ENCODE results near the gene ACTL9.

Gene ACTL9

DNA sequence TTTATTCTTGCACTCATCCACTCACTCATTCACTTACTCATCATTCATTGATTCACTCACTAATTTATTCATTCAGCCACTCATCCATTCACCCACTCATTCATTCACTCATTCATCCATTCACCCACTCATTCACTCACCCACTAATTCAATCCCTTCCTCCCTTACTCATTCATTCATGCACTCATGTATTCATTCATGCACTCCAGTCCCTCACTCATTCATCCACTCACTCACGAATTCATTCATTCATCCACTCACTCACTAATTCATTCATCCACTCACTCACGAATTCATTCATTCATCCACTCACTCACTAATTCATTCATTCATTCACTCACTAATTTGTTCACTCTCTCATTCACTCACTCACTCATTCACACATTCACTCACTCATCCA is 16.1 kb downstream of the ACTL9 start:
- TF ChIP-seq SPI1 (IDR thresholded peaks at IDR 0.05; ENCODE audit: borderline replicate concordance, low read depth), result no peak
- TF ChIP-seq, protein P1, sequence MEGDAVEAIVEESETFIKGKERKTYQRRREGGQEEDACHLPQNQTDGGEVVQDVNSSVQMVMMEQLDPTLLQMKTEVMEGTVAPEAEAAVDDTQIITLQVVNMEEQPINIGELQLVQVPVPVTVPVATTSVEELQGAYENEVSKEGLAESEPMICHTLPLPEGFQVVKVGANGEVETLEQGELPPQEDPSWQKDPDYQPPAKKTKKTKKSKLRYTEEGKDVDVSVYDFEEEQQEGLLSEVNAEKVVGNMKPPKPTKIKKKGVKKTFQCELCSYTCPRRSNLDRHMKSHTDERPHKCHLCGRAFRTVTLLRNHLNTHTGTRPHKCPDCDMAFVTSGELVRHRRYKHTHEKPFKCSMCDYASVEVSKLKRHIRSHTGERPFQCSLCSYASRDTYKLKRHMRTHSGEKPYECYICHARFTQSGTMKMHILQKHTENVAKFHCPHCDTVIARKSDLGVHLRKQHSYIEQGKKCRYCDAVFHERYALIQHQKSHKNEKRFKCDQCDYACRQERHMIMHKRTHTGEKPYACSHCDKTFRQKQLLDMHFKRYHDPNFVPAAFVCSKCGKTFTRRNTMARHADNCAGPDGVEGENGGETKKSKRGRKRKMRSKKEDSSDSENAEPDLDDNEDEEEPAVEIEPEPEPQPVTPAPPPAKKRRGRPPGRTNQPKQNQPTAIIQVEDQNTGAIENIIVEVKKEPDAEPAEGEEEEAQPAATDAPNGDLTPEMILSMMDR (IDR thresholded peaks at IDR 0.05; ENCODE audit: insufficient read depth, low read length), result no peak
- TF ChIP-seq, protein P2, sequence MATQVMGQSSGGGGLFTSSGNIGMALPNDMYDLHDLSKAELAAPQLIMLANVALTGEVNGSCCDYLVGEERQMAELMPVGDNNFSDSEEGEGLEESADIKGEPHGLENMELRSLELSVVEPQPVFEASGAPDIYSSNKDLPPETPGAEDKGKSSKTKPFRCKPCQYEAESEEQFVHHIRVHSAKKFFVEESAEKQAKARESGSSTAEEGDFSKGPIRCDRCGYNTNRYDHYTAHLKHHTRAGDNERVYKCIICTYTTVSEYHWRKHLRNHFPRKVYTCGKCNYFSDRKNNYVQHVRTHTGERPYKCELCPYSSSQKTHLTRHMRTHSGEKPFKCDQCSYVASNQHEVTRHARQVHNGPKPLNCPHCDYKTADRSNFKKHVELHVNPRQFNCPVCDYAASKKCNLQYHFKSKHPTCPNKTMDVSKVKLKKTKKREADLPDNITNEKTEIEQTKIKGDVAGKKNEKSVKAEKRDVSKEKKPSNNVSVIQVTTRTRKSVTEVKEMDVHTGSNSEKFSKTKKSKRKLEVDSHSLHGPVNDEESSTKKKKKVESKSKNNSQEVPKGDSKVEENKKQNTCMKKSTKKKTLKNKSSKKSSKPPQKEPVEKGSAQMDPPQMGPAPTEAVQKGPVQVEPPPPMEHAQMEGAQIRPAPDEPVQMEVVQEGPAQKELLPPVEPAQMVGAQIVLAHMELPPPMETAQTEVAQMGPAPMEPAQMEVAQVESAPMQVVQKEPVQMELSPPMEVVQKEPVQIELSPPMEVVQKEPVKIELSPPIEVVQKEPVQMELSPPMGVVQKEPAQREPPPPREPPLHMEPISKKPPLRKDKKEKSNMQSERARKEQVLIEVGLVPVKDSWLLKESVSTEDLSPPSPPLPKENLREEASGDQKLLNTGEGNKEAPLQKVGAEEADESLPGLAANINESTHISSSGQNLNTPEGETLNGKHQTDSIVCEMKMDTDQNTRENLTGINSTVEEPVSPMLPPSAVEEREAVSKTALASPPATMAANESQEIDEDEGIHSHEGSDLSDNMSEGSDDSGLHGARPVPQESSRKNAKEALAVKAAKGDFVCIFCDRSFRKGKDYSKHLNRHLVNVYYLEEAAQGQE (IDR thresholded peaks at IDR 0.05; ENCODE audit: insufficient replicate concordance, low read depth), result no peak
- no peak for TF ChIP-seq GABPA (IDR thresholded peaks at IDR 0.05; ENCODE audit: low read depth)
- no peak for TF ChIP-seq POLR2AphosphoS5 (IDR thresholded peaks at IDR 0.05; ENCODE audit: low read depth)
- DNase-seq (ENCODE audit: low read depth in 1 of 2, low spot score in 1 of 2), result no peak
- Histone ChIP-seq H3K27me3 (ENCODE audit: insufficient read depth, poor library complexity, severe bottlenecking) (no peaks in the 10 kb centered on the region), H3K27ac (replicated peaks) (no peak overlapping the region), H3K4me3 (replicated peaks; ENCODE audit: insufficient read depth, low read length) (no peak overlapping the region)

DNA sequence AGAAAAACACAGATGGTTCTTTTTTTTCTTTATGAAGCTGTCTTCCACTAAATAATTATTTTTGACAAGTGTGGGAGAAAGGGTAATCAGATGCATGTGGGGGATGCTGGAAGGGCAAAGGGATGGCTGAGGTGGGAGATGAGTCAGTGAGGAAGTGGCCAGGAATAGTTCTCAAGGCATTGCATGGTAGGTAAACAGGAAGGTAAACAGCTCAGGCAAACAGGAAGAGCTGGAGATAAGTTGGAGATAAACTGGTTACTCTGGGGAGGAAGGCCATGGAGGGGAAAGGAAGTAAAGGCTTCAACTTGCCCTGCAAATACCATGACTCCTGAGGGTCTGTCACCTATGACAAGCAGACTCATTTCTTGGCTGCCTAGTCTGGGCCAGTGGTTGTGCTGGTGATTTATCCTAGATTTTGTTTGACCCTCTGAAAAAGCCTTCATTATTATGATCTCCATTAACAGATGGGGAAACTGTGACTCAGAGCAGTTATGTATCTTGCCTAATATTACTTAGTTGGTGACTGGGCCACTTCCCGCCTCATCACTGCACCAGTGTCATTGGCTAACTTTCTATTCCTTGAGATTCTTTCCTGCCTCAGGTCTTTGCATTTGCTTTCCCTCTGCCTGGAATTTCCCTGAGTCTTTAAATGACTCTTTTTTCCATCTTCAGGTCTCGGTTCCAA is 17.1 kb downstream of the ACTL9 start:
- Histone ChIP-seq H3K27ac (replicated peaks) (no peak overlapping the region), H3K27me3 (ENCODE audit: insufficient read depth, poor library complexity, severe bottlenecking) (no peaks in the 10 kb centered on the region), H3K4me3 (replicated peaks; ENCODE audit: insufficient read depth, low read length) (no peak overlapping the region)
- peak in 1 of 2 experiments; percentile 73 for DNase-seq (ENCODE audit: low read depth in 1 of 2, low spot score in 1 of 2)
- TF ChIP-seq, protein P1 (IDR thresholded peaks at IDR 0.05; ENCODE audit: insufficient read depth, low read length), result no peak
- TF ChIP-seq SPI1 (IDR thresholded peaks at IDR 0.05; ENCODE audit: borderline replicate concordance, low read depth) (no peak), GABPA (IDR thresholded peaks at IDR 0.05; ENCODE audit: low read depth) (no peak), POLR2AphosphoS5 (IDR thresholded peaks at IDR 0.05; ENCODE audit: low read depth) (no peak)
- TF ChIP-seq, protein P2 (IDR thresholded peaks at IDR 0.05; ENCODE audit: insufficient replicate concordance, low read depth), result no peak

DNA sequence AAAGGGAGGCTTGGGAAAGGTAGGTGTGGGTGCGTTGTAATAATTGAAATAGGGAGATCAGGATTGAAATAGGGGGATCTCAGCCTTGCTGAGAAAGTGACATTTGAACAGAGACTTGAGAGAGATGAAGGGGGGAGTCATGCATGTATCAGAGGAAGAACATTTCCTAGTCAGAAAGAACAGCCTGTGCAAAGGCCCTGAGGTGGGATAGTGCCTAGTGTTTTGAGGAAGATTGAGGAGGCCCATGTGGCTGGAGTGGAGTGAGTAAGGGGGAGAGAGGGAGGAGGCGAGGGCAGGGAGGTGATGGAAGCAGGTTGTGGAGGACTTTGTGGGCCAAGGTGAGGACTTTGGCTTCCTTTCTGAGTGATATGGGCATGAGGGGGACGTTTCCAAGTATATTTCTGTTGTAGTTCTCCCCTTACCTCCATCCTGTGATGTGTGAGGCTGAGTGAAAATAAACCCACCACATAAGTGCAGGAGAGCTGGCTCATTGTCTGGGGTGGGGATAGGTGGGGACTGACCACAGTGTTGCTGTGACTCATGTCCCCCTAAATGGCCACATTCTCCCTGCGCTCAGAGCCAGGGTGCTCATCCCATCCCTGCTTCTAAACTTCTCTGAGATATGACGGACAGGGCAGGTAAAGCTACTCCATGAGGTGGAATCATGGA is 17.8 kb downstream of the ACTL9 start:
- H3K27ac ChIP-seq (replicated peaks), result no peak overlapping the region
- H3K27me3 ChIP-seq (ENCODE audit: insufficient read depth, poor library complexity, severe bottlenecking), result no peaks in the 10 kb centered on the region
- TF ChIP-seq POLR2AphosphoS5 (IDR thresholded peaks at IDR 0.05; ENCODE audit: low read depth), result no peak
- TF ChIP-seq SPI1 (IDR thresholded peaks at IDR 0.05; ENCODE audit: borderline replicate concordance, low read depth), result no peak
- TF ChIP-seq, protein P2 (IDR thresholded peaks at IDR 0.05; ENCODE audit: insufficient replicate concordance, low read depth), result no peak
- TF ChIP-seq, protein P1 (IDR thresholded peaks at IDR 0.05; ENCODE audit: insufficient read depth, low read length), result no peak
- TF ChIP-seq GABPA (IDR thresholded peaks at IDR 0.05; ENCODE audit: low read depth), result no peak
- DNase-seq (ENCODE audit: low read depth in 1 of 2, low spot score in 1 of 2), result no peak
- H3K4me3 ChIP-seq (replicated peaks; ENCODE audit: insufficient read depth, low read length), result no peak overlapping the region

Measured in HL-60 (cell line).